Measurements from ENCODE around the gene DUSP22.

Gene DUSP22

DNA sequence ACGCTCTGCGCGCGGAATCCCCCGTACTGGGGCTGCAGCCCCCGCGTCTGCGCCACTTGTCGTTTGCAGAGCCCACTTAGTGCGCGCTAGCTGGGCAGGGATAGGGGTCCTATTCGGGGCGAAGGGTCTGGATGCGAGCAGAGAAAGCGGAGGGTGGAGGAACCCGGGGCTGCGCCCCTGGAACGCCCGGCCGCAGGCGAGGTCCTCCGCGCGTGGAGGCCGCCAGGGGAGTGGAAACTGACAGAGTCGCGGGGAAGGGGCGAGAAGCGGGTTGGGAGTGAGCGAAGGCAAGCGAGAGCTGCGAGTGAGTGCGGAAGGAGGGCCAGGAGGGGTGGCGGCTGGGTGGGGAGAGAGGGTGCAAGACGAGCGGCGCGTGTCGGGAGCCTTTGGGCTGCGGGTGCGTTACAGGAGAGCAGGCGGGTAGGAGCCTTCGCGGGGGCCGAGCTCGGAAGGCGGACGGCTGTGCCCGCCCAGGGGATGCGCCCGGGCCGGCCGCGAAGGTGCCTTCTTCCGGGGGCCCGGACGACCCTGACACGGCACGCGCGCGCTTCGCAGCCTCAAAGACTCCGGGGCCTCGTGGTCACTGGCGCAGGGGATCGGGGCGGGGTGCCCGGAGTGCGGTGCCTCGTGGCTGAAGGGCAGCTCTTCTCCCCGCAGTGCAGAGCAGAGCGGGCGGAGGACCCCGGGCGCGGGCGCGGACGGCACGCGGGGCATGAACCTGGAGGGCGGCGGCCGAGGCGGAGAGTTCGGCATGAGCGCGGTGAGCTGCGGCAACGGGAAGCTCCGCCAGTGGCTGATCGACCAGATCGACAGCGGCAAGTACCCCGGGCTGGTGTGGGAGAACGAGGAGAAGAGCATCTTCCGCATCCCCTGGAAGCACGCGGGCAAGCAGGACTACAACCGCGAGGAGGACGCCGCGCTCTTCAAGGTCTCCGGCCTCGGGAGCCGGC lies 100.4 kb downstream of the DUSP22 start:
- H3K4me3 ChIP-seq (ENCODE audit: low read depth, low read length): no peak overlapping the region
- POLR2A ChIA-PET: no interaction called here
- no peak for DNase-seq (ENCODE audit: low read depth, low spot score)
- CTCF ChIA-PET: no interaction called here
- TF ChIP-seq, protein P1, sequence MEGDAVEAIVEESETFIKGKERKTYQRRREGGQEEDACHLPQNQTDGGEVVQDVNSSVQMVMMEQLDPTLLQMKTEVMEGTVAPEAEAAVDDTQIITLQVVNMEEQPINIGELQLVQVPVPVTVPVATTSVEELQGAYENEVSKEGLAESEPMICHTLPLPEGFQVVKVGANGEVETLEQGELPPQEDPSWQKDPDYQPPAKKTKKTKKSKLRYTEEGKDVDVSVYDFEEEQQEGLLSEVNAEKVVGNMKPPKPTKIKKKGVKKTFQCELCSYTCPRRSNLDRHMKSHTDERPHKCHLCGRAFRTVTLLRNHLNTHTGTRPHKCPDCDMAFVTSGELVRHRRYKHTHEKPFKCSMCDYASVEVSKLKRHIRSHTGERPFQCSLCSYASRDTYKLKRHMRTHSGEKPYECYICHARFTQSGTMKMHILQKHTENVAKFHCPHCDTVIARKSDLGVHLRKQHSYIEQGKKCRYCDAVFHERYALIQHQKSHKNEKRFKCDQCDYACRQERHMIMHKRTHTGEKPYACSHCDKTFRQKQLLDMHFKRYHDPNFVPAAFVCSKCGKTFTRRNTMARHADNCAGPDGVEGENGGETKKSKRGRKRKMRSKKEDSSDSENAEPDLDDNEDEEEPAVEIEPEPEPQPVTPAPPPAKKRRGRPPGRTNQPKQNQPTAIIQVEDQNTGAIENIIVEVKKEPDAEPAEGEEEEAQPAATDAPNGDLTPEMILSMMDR (IDR thresholded peaks at IDR 0.05; ENCODE audit: insufficient read depth, low read length, missing control alignments): no peak

DNA sequence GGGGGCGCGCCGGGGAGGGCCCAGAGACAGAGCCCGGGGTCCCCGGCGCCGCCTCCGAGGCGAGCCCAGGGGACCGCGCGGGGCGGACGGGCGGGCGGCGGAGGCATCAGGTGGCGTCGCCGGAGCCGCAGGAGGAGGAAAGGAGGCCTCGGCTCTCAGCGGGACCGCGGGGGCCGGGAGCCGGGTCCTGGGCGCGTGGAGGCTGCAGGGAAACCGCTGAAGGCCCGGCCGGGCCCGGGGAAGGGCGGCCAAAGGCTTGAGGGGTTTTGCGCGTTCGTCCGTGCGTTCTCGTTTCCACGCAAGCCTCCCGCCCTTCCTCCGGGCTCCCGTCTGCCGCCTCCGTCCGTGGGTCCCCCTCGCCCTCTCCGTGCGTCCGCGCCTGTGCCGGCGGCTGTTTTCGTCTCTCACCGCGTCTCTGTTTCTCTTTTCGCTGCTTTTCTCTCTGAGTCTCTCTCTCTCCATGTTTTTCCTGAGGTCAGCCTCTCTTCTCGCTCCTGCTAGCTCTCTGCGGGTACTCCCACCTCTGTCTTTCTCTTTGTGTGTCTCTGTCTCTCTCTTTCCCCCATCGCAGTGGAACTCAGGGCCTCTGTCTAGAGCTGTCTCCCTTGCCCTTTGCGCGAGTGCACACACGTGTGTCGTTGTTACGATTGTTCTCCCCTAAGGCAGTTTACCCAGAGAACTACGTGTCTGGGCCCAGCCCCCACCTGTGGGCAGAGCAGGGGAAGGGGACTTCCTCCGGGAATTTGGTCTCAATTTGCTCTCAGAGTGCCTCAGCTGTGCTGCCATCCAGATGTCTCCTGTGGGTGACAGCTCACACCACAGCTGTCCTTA lies 101.3 kb downstream of the DUSP22 start:
- ChIA-PET POLR2A (no interaction called here), CTCF (no interaction called here)
- no peak for DNase-seq (ENCODE audit: low read depth, low spot score)
- H3K4me3 ChIP-seq (ENCODE audit: low read depth, low read length): no peak overlapping the region
- TF ChIP-seq, protein P1 (IDR thresholded peaks at IDR 0.05; ENCODE audit: insufficient read depth, low read length, missing control alignments): no peak

DNA sequence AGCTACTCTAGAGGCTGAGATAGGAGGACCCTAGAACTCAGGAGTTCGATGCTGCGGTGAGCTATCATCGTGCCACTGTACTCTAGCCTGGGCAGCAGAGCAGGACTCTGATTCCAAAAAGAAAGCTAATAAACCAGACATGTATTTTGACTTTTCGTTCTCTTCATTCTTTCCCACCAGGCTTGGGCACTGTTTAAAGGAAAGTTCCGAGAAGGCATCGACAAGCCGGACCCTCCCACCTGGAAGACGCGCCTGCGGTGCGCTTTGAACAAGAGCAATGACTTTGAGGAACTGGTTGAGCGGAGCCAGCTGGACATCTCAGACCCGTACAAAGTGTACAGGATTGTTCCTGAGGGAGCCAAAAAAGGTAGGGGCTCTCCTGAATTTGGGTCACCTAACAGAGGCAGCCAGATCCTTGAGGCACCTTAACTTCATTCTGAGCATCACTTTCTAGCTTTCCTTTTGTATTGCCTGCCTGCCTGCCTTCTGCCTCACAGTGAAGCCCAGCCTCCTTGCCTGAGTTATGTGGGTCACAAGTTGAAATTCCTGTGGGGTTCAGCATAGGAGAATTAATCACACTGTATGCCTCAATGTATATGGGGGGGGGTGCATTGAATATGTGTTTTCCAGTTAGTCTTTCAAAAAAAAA lies 102.5 kb downstream of the DUSP22 start:
- TF ChIP-seq, protein P1 (IDR thresholded peaks at IDR 0.05; ENCODE audit: insufficient read depth, low read length, missing control alignments): no peak
- no peak overlapping the region for H3K4me3 ChIP-seq (ENCODE audit: low read depth, low read length)
- ChIA-PET POLR2A (no interaction called here), CTCF (no interaction called here)
- DNase-seq (ENCODE audit: low read depth, low spot score): no peak

- TF ChIP-seq, protein P1 (IDR thresholded peaks at IDR 0.05; ENCODE audit: insufficient read depth, low read length, missing control alignments): no peak
- H3K4me3 ChIP-seq (ENCODE audit: low read depth, low read length): no peak overlapping the region
- ChIA-PET POLR2A (no interaction called here), CTCF (no interaction called here)
- no peak for DNase-seq (ENCODE audit: low read depth, low spot score)
These were observed 103.3 kb downstream of the DUSP22 start for GRCh38 chr6:395432-396125.

DNA sequence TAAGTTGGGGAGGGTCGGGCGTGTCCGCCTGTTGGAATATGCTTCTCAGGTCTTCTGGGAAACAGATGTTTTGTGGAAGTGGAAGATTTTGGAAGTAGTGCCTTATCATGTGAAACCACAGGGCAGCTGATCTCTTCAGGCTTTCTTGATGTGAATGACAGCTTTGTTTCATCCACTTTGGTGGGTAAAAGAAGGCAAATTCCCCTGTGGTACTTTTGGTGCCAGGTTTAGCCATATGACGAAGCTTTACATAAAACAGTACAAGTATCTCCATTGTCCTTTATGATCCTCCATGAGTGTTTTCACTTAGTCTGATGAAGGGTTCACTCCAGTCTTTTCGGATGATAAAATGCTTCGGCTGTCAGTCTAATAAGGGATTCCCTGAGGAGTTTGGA lies 103.8 kb downstream of the DUSP22 start:
- no peak for DNase-seq (ENCODE audit: low read depth, low spot score)
- ChIA-PET CTCF (no interaction called here), POLR2A (no interaction called here)
- no peak overlapping the region for H3K4me3 ChIP-seq (ENCODE audit: low read depth, low read length)
- TF ChIP-seq, protein P1 (IDR thresholded peaks at IDR 0.05; ENCODE audit: insufficient read depth, low read length, missing control alignments): no peak

Data from AG04449 (cell line).